DMS53 treated with DMSO at 0.1 percent for 48 hours (cell line): ENCODE data around the gene FZD2.
A peak's percentile ranks its signal among the peaks of the same experiment; 100 is the strongest.
"Not testable (repeated sequence)": the region's sequence is repeated elsewhere in the genome, so short reads cannot be mapped to it uniquely, and the experiment has no call there.

Source experiments
- DNase-seq: peaks from one replicate; lab custom pipeline; 2025; ENCODE audit not compliant: unreplicated experiment; lab: John Stamatoyannopoulos, UW

FZD2 gene

GRCh38 chr17:44556832-44557606 is at the start of gene FZD2:
TSS of gene FZD2 (plus strand) at chr17:44557484. CDS start at chr17:44557689, 205 bp downstream.
- peak; percentile 19 for DNase-seq

- not testable (repeated sequence) for DNase-seq
Observed at GRCh38 chr17:44511241-44512134, 45.8 kb upstream of the FZD2 start.

- DNase-seq: no peak
Observed at GRCh38 chr17:44518032-44518431, 39.3 kb upstream of the FZD2 start.

GRCh38 chr17:44522883-44523671 is 34.2 kb upstream of the FZD2 start:
- peak; percentile 70 for DNase-seq

- no peak for DNase-seq
Observed at GRCh38 chr17:44523672-44523972, 33.7 kb upstream of the FZD2 start.

- DNase-seq: no peak
Observed at GRCh38 chr17:44527102-44527501, 30.2 kb upstream of the FZD2 start.

- DNase-seq: no peak
Observed at GRCh38 chr17:44527954-44528353, 29.3 kb upstream of the FZD2 start.

GRCh38 chr17:44529864-44530263 is 27.4 kb upstream of the FZD2 start:
- no peak for DNase-seq

- no peak for DNase-seq
Observed at GRCh38 chr17:44530896-44531418, 26.3 kb upstream of the FZD2 start.

- DNase-seq: peak; percentile 80
Observed at GRCh38 chr17:44533533-44534246, 23.6 kb upstream of the FZD2 start.

- no peak for DNase-seq
Observed at GRCh38 chr17:44536090-44536953, 21.0 kb upstream of the FZD2 start.

- DNase-seq: not testable (repeated sequence)
Observed at GRCh38 chr17:44537922-44538321, 19.4 kb upstream of the FZD2 start.

GRCh38 chr17:44539673-44540072 is 17.6 kb upstream of the FZD2 start:
- no peak for DNase-seq

GRCh38 chr17:44540246-44541084 is 16.8 kb upstream of the FZD2 start:
- no peak for DNase-seq

- no peak for DNase-seq
Observed at GRCh38 chr17:44541884-44542581, 15.3 kb upstream of the FZD2 start.

- DNase-seq: no peak
Observed at GRCh38 chr17:44543213-44543904, 13.9 kb upstream of the FZD2 start.

- no peak for DNase-seq
Observed at GRCh38 chr17:44543905-44544523, 13.3 kb upstream of the FZD2 start.
